Measurements from ENCODE around the gene PRKCE.

PRKCE gene

GRCh38 chr2:46134531-46135227 lies 483.2 kb downstream of the PRKCE start:
- DNase-seq (ENCODE audit: low read depth in 2 of 2, low spot score in 1 of 2) = no peak

GRCh38 chr2:46135228-46135855 lies 483.9 kb downstream of the PRKCE start:
- DNase-seq (ENCODE audit: low read depth in 2 of 2, low spot score in 1 of 2) = no peak

- no peak for DNase-seq (ENCODE audit: low read depth in 2 of 2, low spot score in 1 of 2)
Observed at GRCh38 chr2:46135958-46136357, 484.5 kb downstream of the PRKCE start.

GRCh38 chr2:46136481-46136880 lies 485.0 kb downstream of the PRKCE start:
- no peak for DNase-seq (ENCODE audit: low read depth in 2 of 2, low spot score in 1 of 2)

- DNase-seq (ENCODE audit: low read depth in 2 of 2, low spot score in 1 of 2) = no peak
Observed at GRCh38 chr2:46136953-46137352, 485.5 kb downstream of the PRKCE start.

GRCh38 chr2:46142546-46143428 lies 491.3 kb downstream of the PRKCE start:
- DNase-seq (ENCODE audit: low read depth in 2 of 2, low spot score in 1 of 2) = no peak

- DNase-seq (ENCODE audit: low read depth in 2 of 2, low spot score in 1 of 2) = no peak
Observed at GRCh38 chr2:46143429-46144132, 492.1 kb downstream of the PRKCE start.

- no peak for DNase-seq (ENCODE audit: low read depth in 2 of 2, low spot score in 1 of 2)
Observed at GRCh38 chr2:46144133-46144800, 492.8 kb downstream of the PRKCE start.

GRCh38 chr2:46145017-46145416 lies 493.5 kb downstream of the PRKCE start:
- DNase-seq (ENCODE audit: low read depth in 2 of 2, low spot score in 1 of 2) = no peak

- DNase-seq (ENCODE audit: low read depth in 2 of 2, low spot score in 1 of 2) = no peak
Observed at GRCh38 chr2:46145840-46146239, 494.4 kb downstream of the PRKCE start.

GRCh38 chr2:46146866-46147502 lies 495.5 kb downstream of the PRKCE start:
- no peak for DNase-seq (ENCODE audit: low read depth in 2 of 2, low spot score in 1 of 2)

- no peak for DNase-seq (ENCODE audit: low read depth in 2 of 2, low spot score in 1 of 2)
Observed at GRCh38 chr2:46147626-46148368, 496.3 kb downstream of the PRKCE start.

GRCh38 chr2:46148369-46148736 lies 496.9 kb downstream of the PRKCE start:
- DNase-seq (ENCODE audit: low read depth in 2 of 2, low spot score in 1 of 2) = no peak

- no peak for DNase-seq (ENCODE audit: low read depth in 2 of 2, low spot score in 1 of 2)
Observed at GRCh38 chr2:46150445-46150955, 499.0 kb downstream of the PRKCE start.

- no peak for DNase-seq (ENCODE audit: low read depth in 2 of 2, low spot score in 1 of 2)
Observed at GRCh38 chr2:46151577-46151976, 500.1 kb downstream of the PRKCE start.

GRCh38 chr2:46153996-46154753 lies 502.7 kb downstream of the PRKCE start:
- DNase-seq (ENCODE audit: low read depth in 2 of 2, low spot score in 1 of 2) = no peak

GRCh38 chr2:46157072-46157965 lies 505.8 kb downstream of the PRKCE start:
- DNase-seq (ENCODE audit: low read depth in 2 of 2, low spot score in 1 of 2) = no peak

- DNase-seq (ENCODE audit: low read depth in 2 of 2, low spot score in 1 of 2) = no peak
Observed at GRCh38 chr2:46157966-46158310, 506.5 kb downstream of the PRKCE start.

Data from stimulated activated CD8-positive, alpha-beta memory T cell treated with anti-CD3 and anti-CD28 coated beads, Interleukin-4, amount 100 ng/mL, for 4 hours (primary cell).